HepG2 (cell line): Measurements from ENCODE around the gene RALB. TPM values are rescaled to one million over a fixed set of nuclear protein-coding genes. Genes with fewer than 3 reads are reported as not detected.

ENCODE experiments used
- ATAC-seq: fragments of 200-7000 bp; cut with Tn5 transposase; 3 replicates; pipeline ENCODE4 v1.9.1; 2020; ENCODE audit warnings: mild to moderate bottlenecking, moderate library complexity
- BruUV-seq: library from RNA; stranded (reverse); fragments of 400-500 nt; replicated peaks from 2 replicates; lab custom pipeline; 2021; lab: Mats Ljungman, UMichigan
- CTCF ChIA-PET: fragments of 300-600 bp; formaldehyde crosslinking; extraction: SDS; loops from one replicate; lab custom pipeline; 2021; ENCODE audit warnings: low total read pairs, inconsistent platforms, low intra/inter-chr PET ratio; lab: Yijun Ruan, JAX
- POLR2A ChIA-PET: fragments of 350-600 bp; sonication (Branson Sonifier 250); formaldehyde crosslinking; loops from one replicate; lab custom pipeline; 2020; ENCODE audit warnings: antibody characterized with exemption, inconsistent platforms; lab: Yijun Ruan, JAX
- DNase-seq: peaks from one replicate; pipeline ENCODE4 v3.0.0-alpha.2; 2015; ENCODE audit warnings: low spot score
- FAIRE-seq: peaks from 3 replicates; lab custom pipeline; 2011; peaks lifted over from hg19 to GRCh38; lab: Jason Lieb, UNC
- H2AFZ ChIP-seq: one replicate; pipeline ENCODE4 v1.6.1; 2011; ENCODE audit warnings: low read length, inconsistent platforms
- H3K27ac ChIP-seq: fragments of 300-600 bp; 3 replicates; pipeline ENCODE4 v1.8.0; 2011; ENCODE audit warnings: mixed run types, mild to moderate bottlenecking, mixed read lengths, low read length, inconsistent platforms; ENCODE audit not compliant: insufficient read depth; ENCODE audit errors: extremely low read length
- H3K27me3 ChIP-seq, 2 experiments: fragments of 200-600 bp in 1 of 2; 2 replicates in 1 of 2; 3 replicates in 1 of 2; pipeline versions ENCODE4 v1.6.0 to v1.8.0; 2011; ENCODE audit warnings: low read length in 2 of 2, mild to moderate bottlenecking in 2 of 2, moderate library complexity in 2 of 2, inconsistent platforms in 1 of 2; ENCODE audit not compliant: insufficient read depth in 2 of 2, control insufficient read depth in 1 of 2
- H3K36me3 ChIP-seq, 2 experiments: fragments of 200-600 bp in 1 of 2; replicated peaks in 1 of 2; 2 replicates in 1 of 2; 3 replicates in 1 of 2; pipeline versions ENCODE4 v1.5.1 to v1.8.0; 2011; ENCODE audit warnings: low read length in 2 of 2, inconsistent platforms in 1 of 2; ENCODE audit not compliant: insufficient read depth in 2 of 2, control insufficient read depth in 1 of 2
- H3K4me1 ChIP-seq: 2 replicates; pipeline ENCODE4 v1.5.1; 2012; ENCODE audit warnings: low read length, inconsistent platforms; ENCODE audit not compliant: insufficient read depth
- H3K4me2 ChIP-seq: 2 replicates; pipeline ENCODE4 v1.6.0; 2011; ENCODE audit warnings: low read depth, low read length, inconsistent platforms
- H3K4me3 ChIP-seq, 3 experiments: fragments of 200-600 bp in 1 of 3; sonication (generic), shearing (Covaris generic) in 1 of 3; replicated peaks in 1 of 3; 2 replicates each; pipeline ENCODE4 v1.5.1; 2011 to 2016; ENCODE audit warnings: low read length in 3 of 3, inconsistent platforms in 2 of 3, low read depth in 2 of 3, mild to moderate bottlenecking in 2 of 3, control low read depth in 1 of 3, mixed read lengths in 1 of 3; ENCODE audit not compliant: insufficient read depth in 1 of 3
- H3K79me2 ChIP-seq: one replicate; pipeline ENCODE4 v1.6.1; 2011; ENCODE audit warnings: low read length, inconsistent platforms; ENCODE audit not compliant: insufficient read depth
- H3K9ac ChIP-seq: 2 replicates; pipeline ENCODE4 v1.6.0; 2011; ENCODE audit warnings: mild to moderate bottlenecking, low read depth, low read length, inconsistent platforms; ENCODE audit not compliant: insufficient read depth
- H3K9me3 ChIP-seq: 2 replicates; pipeline ENCODE4 v1.5.1; 2012; ENCODE audit warnings: mild to moderate bottlenecking, low read length
- H4K20me1 ChIP-seq: 2 replicates; pipeline ENCODE4 v1.6.0; 2011; ENCODE audit warnings: inconsistent platforms, mild to moderate bottlenecking, low read length, moderate library complexity; ENCODE audit not compliant: insufficient read depth
- CTCF ChIP-seq: sonication (generic); formaldehyde crosslinking; IDR thresholded peaks from 2 replicates; pipeline ENCODE4 v1.5.0; 2020; ENCODE audit warnings: mild to moderate bottlenecking, missing genetic modification reagents, moderate library complexity
- DNMT3B ChIP-seq: conservative IDR thresholded peaks from 2 replicates; pipeline ENCODE4 v1.6.1; 2016; ENCODE audit warnings: missing biosample characterization, control low read depth
- FOXK1 ChIP-seq: sonication (generic); formaldehyde crosslinking; IDR thresholded peaks from 2 replicates; pipeline ENCODE4 v1.4.0; 2020; ENCODE audit warnings: low read depth, missing genetic modification reagents, borderline replicate concordance
- GZF1 ChIP-seq: sonication (generic); formaldehyde crosslinking; IDR thresholded peaks from 2 replicates; pipeline ENCODE4 v1.5.1; 2020; ENCODE audit warnings: mild to moderate bottlenecking, missing genetic modification reagents
- KLF9 ChIP-seq: IDR thresholded peaks from 2 replicates; pipeline ENCODE4 v1.6.1; 2016; ENCODE audit warnings: low read depth
- MED13 ChIP-seq: sonication (generic); formaldehyde crosslinking; IDR thresholded peaks from 2 replicates; pipeline ENCODE4 v1.5.0; 2020; ENCODE audit warnings: missing genetic modification reagents
- NFKB2 ChIP-seq: sonication (generic); formaldehyde crosslinking; IDR thresholded peaks from 2 replicates; pipeline ENCODE4 v1.4.0; 2020; ENCODE audit warnings: missing genetic modification reagents, borderline replicate concordance
- ZBTB33 ChIP-seq: sonication (generic); formaldehyde crosslinking; IDR thresholded peaks from 2 replicates; pipeline ENCODE4 v1.4.0; 2020; ENCODE audit warnings: missing genetic modification reagents
- ZNF44 ChIP-seq: sonication (generic); formaldehyde crosslinking; IDR thresholded peaks from 2 replicates; pipeline ENCODE4 v1.5.1; 2020; ENCODE audit warnings: mild to moderate bottlenecking, missing genetic modification reagents
- ZNF503 ChIP-seq: sonication (generic); formaldehyde crosslinking; IDR thresholded peaks from 2 replicates; pipeline ENCODE4 v1.4.0; 2020; ENCODE audit warnings: missing genetic modification reagents
- ZNF513 ChIP-seq: sonication (generic); formaldehyde crosslinking; conservative IDR thresholded peaks from 2 replicates; pipeline ENCODE4 v1.5.0; 2020; ENCODE audit warnings: missing genetic modification reagents
- ZNF598 ChIP-seq: sonication (generic); formaldehyde crosslinking; IDR thresholded peaks from 2 replicates; pipeline ENCODE4 v1.5.1; 2020; ENCODE audit warnings: mild to moderate bottlenecking, missing genetic modification reagents, borderline replicate concordance
- ZNF614 ChIP-seq: IDR thresholded peaks from 2 replicates; pipeline ENCODE4 v1.6.1; 2018; ENCODE audit warnings: missing biosample characterization, missing genetic modification reagents, inconsistent platforms, borderline replicate concordance
- ZNF704 ChIP-seq: sonication (generic); formaldehyde crosslinking; IDR thresholded peaks from 2 replicates; pipeline ENCODE4 v1.8.1; 2023; ENCODE audit warnings: mild to moderate bottlenecking, inconsistent platforms, moderate library complexity, missing genetic modification reagents, borderline replicate concordance
- ZNF772 ChIP-seq: sonication (generic); formaldehyde crosslinking; IDR thresholded peaks from 2 replicates; pipeline ENCODE4 v1.5.0; 2020; ENCODE audit warnings: mild to moderate bottlenecking, missing genetic modification reagents
- WGBS: methylation state at CpG from one replicate; pipeline ENCODE4 v1.1.6; 2017; ENCODE audit warnings: low lambda C conversion rate; 5-methylcytosine and 5-hydroxymethylcytosine counted together
- in situ Hi-C: cut with HindIII; loops from 2 replicates; pipeline ENCODE4 v1.10.0; 2017; ENCODE audit warnings: low pct_unique_long_range_greater_than_20kb; ENCODE audit not compliant: extremely low pct_ligation_motif_present
- intact Hi-C: fragments of 100-400 bp; cut with micrococcal nuclease; formaldehyde crosslinking; loops from one replicate; pipeline ENCODE4 v1.10.0; 2022; ENCODE audit not compliant: unreplicated experiment
- polyA plus RNA-seq, 8 experiments: library from polyadenylated mRNA; depleted of rRNA in 3 of 8; stranded (reverse) in 7 of 8; unstranded in 1 of 8; fragments of >200 nt; fragmentation: Illumina TruSeq in 4 of 8; extraction: Trizol in 4 of 8; gene quantifications; 2 replicates each; pipeline versions ENCODE4 v1.2.1 to v1.2.3, GENCODE V29; 2011 to 2016; ENCODE audit warnings: low read depth in 4 of 8, missing spikeins in 1 of 8, mixed read lengths in 1 of 8; ENCODE audit not compliant: insufficient read depth in 1 of 8
- total RNA-seq, 5 experiments: library from RNA; depleted of rRNA; stranded (reverse); fragments of >200 nt; fragmentation: Illumina TruSeq; extraction: Trizol; gene quantifications; 2 replicates each; pipeline ENCODE4 v1.2.3, GENCODE V29; 2016; ENCODE audit warnings: low read depth in 1 of 5

Gene RALB
- total and polyA plus RNA-seq, 2 of the 13 experiments (the other 11 are each of a cell fraction or from before 2014, with no cell fraction given) = 37.8 to 43.2 TPM

- TF ChIP-seq ZNF513 = no peak
- no peak for TF ChIP-seq MED13
Observed at GRCh38 chr2:120261387-120262006, 8.8 kb downstream of the RALB start (continued).

GRCh38 chr2:120262150-120262549, 9.5 kb downstream of the RALB start:
- ChIA-PET POLR2A (no interaction called here), CTCF (no interaction called here)
- Histone ChIP-seq H2AFZ (no peak overlapping the region), H4K20me1 (no peaks in the 10 kb centered on the region), H3K36me3 (no peaks in the 10 kb centered on the region), H3K27me3 (no peaks in the 10 kb centered on the region), H3K79me2 (peaks cover 30% of the 10 kb centered on the region), H3K27ac (no peak overlapping the region), H3K4me3 (no peak overlapping the region), H3K9me3 (peaks cover 5% of the 10 kb centered on the region; the same call in 1 of the 2 replicates), H3K4me2 (no peak overlapping the region), H3K9ac (no peak overlapping the region), H3K4me1 (peaks cover 22% of the 10 kb centered on the region)
- TF ChIP-seq GZF1 (no peak), NFKB2 (CRISPR knock-in tag) (no peak), FOXK1 (CRISPR knock-in tag) (no peak), DNMT3B (CRISPR knock-in tag) (no peak), ZNF44 (CRISPR knock-in tag) (no peak), KLF9 (CRISPR knock-in tag) (no peak), ZNF704 (CRISPR knock-in tag) (no peak), ZNF614 (no peak), ZBTB33 (CRISPR knock-in tag) (no peak), ZNF598 (no peak), CTCF (CRISPR knock-in tag) (no peak), ZNF503 (CRISPR knock-in tag) (no peak), ZNF772 (no peak)
- no peak for DNase-seq
- no peak for ATAC-seq
- intact Hi-C loops = no loop called here
- WGBS = 73% methylated on average over 2 of the region's 2 CpGs
- in situ Hi-C loops = no loop called here
- no peak for FAIRE-seq
- BruUV-seq = no TSS peak
